Gastroesophageal sphincter (tissue), 4 donors: ENCODE measurements around the gene ITPR2. TPM values are rescaled to one million over a fixed set of nuclear protein-coding genes. Genes with fewer than 3 reads are reported as not detected.

Source experiments
- ATAC-seq: fragments of 150-250 bp; one replicate; pipeline ENCODE4 v1.9.1; 2016; ENCODE audit warnings: mild to moderate bottlenecking, moderate library complexity
- H3K27ac ChIP-seq, 4 donors: fragments of 200-600 bp; sonication (generic) in 3 of 4; 1 replicate in 3 of 4; 2 replicates in 1 of 4; pipeline ENCODE4 v1.5.1; 2016 to 2019
- H3K27me3 ChIP-seq: fragments of 200-600 bp; sonication (generic); one replicate; pipeline ENCODE4 v1.5.1; 2019
- H3K36me3 ChIP-seq, 2 donors: fragments of 200-600 bp; sonication (generic); one replicate each; pipeline ENCODE4 v1.5.1; 2019; ENCODE audit warnings: control low read depth in 1 of 2
- H3K4me1 ChIP-seq, 3 donors: fragments of 200-600 bp; sonication (generic); 1 replicate in 2 of 3; 2 replicates in 1 of 3; pipeline ENCODE4 v1.5.1; 2016 to 2019; ENCODE audit warnings: control low read depth in 2 of 3
- H3K4me3 ChIP-seq, 2 donors: fragments of 200-600 bp; sonication (generic); one replicate each; pipeline ENCODE4 v1.5.1; 2019; ENCODE audit warnings: mild to moderate bottlenecking in 1 of 2, moderate library complexity in 1 of 2
- H3K9me3 ChIP-seq, 3 donors: fragments of 200-600 bp; sonication (generic); one replicate each; pipeline ENCODE4 v1.5.1; 2017 to 2019; ENCODE audit warnings: control low read depth in 2 of 3
- CTCF ChIP-seq, 4 experiments: fragments of 200-600 bp in 2 of 4; fragments of 450-650 bp in 2 of 4; sonication (generic) in 1 of 4; IDR thresholded peaks; one replicate each; pipeline ENCODE4 v1.5.1; 2017 to 2019; ENCODE audit warnings: antibody characterized with exemption in 4 of 4, mild to moderate bottlenecking in 2 of 4, moderate library complexity in 2 of 4
- EP300 ChIP-seq: sonication (generic); formaldehyde crosslinking; IDR thresholded peaks from one replicate; pipeline ENCODE4 v1.6.1; 2017; ENCODE audit warnings: antibody characterized with exemption, mild to moderate bottlenecking
- POLR2A ChIP-seq, 2 donors: fragments of 450-650 bp; IDR thresholded peaks; one replicate each; pipeline ENCODE4 v1.6.1; 2017; ENCODE audit warnings: antibody characterized with exemption in 2 of 2, mild to moderate bottlenecking in 2 of 2, moderate library complexity in 1 of 2
- POLR2AphosphoS5 ChIP-seq: sonication (generic); formaldehyde crosslinking; IDR thresholded peaks from one replicate; pipeline ENCODE4 v1.6.1; 2017; ENCODE audit warnings: antibody characterized with exemption
- WGBS, 2 donors: methylation state at CpG; one replicate each; pipeline ENCODE4 v1.1.5; 2018; ENCODE audit warnings: low coverage in 1 of 2; 5-methylcytosine and 5-hydroxymethylcytosine counted together
- total RNA-seq, 4 donors: library from RNA; depleted of rRNA; stranded (reverse); fragments of >200 nt; gene quantifications; one replicate each; pipeline ENCODE4 v1.1.0, GENCODE V29; 2016

Gene ITPR2
- total RNA-seq, 4 donors from 2014 or later: 30.8 to 63.0 (median 44.4) TPM

- WGBS, 2 donors: 84 to 94% methylated on average over 2 of the region's 2 CpGs
- Histone ChIP-seq H3K4me1 (no peaks in the 10 kb centered on the region), H3K9me3 (no peaks in the 10 kb centered on the region), H3K27me3 (no peaks in the 10 kb centered on the region), H3K4me3 (no peak overlapping the region), H3K27ac (no peak overlapping the region), H3K36me3 (no peaks in the 10 kb centered on the region)
- no peak for ATAC-seq
- TF ChIP-seq POLR2AphosphoS5 (no peak), EP300 (no peak), POLR2A (IDR thresholded peaks at IDR 0.05) (no peak), CTCF (IDR thresholded peaks at IDR 0.05) (no peak)
Measured at GRCh38 chr12:26428420-26428819, 404.6 kb downstream of the ITPR2 start.

DNA sequence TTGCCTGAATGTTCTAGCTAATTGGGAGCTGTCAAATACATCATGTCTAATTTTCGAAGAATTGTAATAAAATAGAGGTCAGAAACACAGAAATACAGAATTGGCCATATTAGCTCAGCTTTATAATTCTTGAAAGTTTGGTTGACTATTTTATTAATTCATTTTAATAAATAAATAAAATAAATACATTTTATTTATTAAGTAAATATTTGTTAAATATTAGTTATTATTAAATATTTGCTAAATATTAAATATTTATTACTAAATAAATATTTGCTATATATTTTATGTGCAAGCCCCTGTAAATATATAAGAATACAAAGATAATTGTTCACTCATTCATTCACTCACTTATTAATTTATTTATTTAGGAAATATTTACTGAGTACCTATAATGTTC, 406.3 kb downstream of the ITPR2 start:
- Histone ChIP-seq H3K4me3 (no peak overlapping the region), H3K27ac (no peak overlapping the region), H3K4me1 (no peaks in the 10 kb centered on the region), H3K9me3 (no peaks in the 10 kb centered on the region), H3K27me3 (no peaks in the 10 kb centered on the region), H3K36me3 (no peaks in the 10 kb centered on the region)
- WGBS, 2 donors: 96 to 100% methylated on average over 1 of the region's 1 CpG
- no peak for TF ChIP-seq POLR2AphosphoS5
- no peak for TF ChIP-seq EP300
- no peak for TF ChIP-seq POLR2A (IDR thresholded peaks at IDR 0.05)
- TF ChIP-seq CTCF (IDR thresholded peaks at IDR 0.05): no peak
- no peak for ATAC-seq

DNA sequence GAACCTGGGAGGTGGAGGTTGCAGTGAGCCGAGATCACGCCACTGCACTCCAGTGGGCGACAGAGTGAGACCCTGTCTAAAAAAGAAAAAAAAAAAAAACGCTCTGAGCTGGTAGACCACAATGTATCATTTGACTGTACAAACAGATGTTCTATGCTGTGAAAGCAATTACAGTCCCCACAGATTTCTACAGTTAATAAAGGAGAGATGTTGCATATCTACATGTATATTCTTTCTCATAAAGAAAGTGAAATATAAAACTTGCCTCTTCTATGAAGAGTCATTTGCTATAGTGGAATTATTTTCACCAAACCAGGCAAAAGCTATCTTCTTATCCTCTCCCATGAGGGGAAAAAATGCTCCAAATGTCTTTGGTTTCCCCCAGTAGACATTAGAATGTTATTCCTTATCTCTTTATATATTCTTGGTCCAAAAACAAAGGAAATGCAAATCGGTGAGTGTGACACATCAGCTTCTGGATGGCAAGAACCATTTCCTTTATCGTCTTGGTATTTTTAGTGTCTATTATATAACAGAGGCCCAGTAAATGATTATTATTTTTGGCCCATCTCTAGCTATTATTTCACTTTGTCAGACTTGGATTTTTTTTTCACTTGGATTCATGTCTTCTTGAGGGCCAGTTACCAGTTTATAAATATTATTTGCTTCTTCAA, 407.3 kb downstream of the ITPR2 start:
- no peak overlapping the region for H3K4me3 ChIP-seq
- TF ChIP-seq CTCF (IDR thresholded peaks at IDR 0.05) (no peak), POLR2A (IDR thresholded peaks at IDR 0.05) (no peak), POLR2AphosphoS5 (no peak), EP300 (no peak)
- no peaks in the 10 kb centered on the region for H3K4me1 ChIP-seq
- H3K9me3 ChIP-seq: no peaks in the 10 kb centered on the region
- no peak for ATAC-seq
- no peaks in the 10 kb centered on the region for H3K36me3 ChIP-seq
- H3K27me3 ChIP-seq: no peaks in the 10 kb centered on the region
- 69 to 75% methylated on average over 5 to 6 of the region's 6 CpGs for WGBS, 2 donors
- H3K27ac ChIP-seq: no peak overlapping the region

DNA sequence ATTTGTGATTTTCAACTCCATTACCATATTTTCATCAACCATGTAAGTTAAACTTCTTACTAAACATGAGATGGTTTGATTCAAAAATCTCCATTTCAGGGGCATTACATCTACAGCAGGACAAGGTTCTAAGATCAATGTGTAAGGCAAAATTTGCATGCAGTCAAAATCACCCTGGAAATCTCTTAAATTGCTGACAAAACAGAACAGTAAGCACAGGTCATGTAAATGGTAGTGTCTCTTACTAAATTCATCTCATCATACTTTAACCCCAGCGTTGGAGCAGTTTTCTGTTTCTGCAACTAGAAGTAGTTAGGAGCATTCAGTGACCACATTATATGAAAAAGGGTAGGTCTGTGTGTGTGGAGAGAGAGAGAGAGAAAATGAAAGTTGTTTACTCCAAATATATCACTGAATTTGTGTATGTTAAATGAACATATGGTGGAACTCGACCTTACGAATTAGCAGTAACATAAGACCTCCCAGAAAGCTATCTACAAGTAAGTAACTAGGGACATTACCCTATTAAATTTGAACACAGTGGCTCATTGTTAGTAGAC, 410.1 kb downstream of the ITPR2 start:
- Histone ChIP-seq H3K9me3 (no peaks in the 10 kb centered on the region), H3K4me3 (no peak overlapping the region), H3K36me3 (peaks cover 0 to 11% of the 10 kb centered on the region in 2 donors), H3K4me1 (no peaks in the 10 kb centered on the region), H3K27ac (no peak overlapping the region), H3K27me3 (no peaks in the 10 kb centered on the region)
- TF ChIP-seq POLR2A (IDR thresholded peaks at IDR 0.05): no peak
- TF ChIP-seq CTCF (IDR thresholded peaks at IDR 0.05): no peak
- TF ChIP-seq EP300: no peak
- no peak for TF ChIP-seq POLR2AphosphoS5
- 79 to 85% methylated on average over 3 of the region's 3 CpGs for WGBS, 2 donors
- no peak for ATAC-seq

GRCh38 chr12:26416550-26416949, 416.4 kb downstream of the ITPR2 start:
- no peak for TF ChIP-seq CTCF (IDR thresholded peaks at IDR 0.05)
- no peak for TF ChIP-seq EP300
- no peak for TF ChIP-seq POLR2A (IDR thresholded peaks at IDR 0.05)
- TF ChIP-seq POLR2AphosphoS5: no peak
- Histone ChIP-seq H3K27me3 (no peaks in the 10 kb centered on the region), H3K27ac (no peak overlapping the region), H3K4me1 (no peaks in the 10 kb centered on the region), H3K36me3 (peaks cover 0 to 18% of the 10 kb centered on the region in 2 donors), H3K9me3 (no peaks in the 10 kb centered on the region), H3K4me3 (no peak overlapping the region)
- ATAC-seq: no peak
- WGBS, 2 donors: 70 to 72% methylated on average over 3 of the region's 3 CpGs
